ENCODE measurements around the gene SLC44A5.
A peak's percentile ranks its signal among the peaks of the same experiment; 100 is the strongest.

The SLC44A5 gene

GRCh38 chr1:75275631-75276030 is 335.3 kb downstream of the SLC44A5 start:
- H3K4me1 ChIP-seq (ENCODE audit: control insufficient read depth in 2 of 2, insufficient read depth in 1 of 2, low read depth in 1 of 2, low read length in 2 of 2): no peaks in the 10 kb centered on the region
- no CpG with 5 or more reads among the region's 1 CpG for WGBS, 2 donors (ENCODE audit: extremely low coverage in 2 of 2, insufficient read length in 2 of 2, insufficient replicate concordance in 1 of 2)
- no peak overlapping the region for H3K27ac ChIP-seq (replicated peaks; ENCODE audit: low read length)
- H3K4me2 ChIP-seq (ENCODE audit: insufficient read depth, low read length, poor library complexity, severe bottlenecking): no peak overlapping the region
- DNase-seq (ENCODE audit: low spot score): no peak
- H2BK5ac ChIP-seq (ENCODE audit: low read length): no peak overlapping the region
- no peak overlapping the region for H4K8ac ChIP-seq (ENCODE audit: low read depth, low read length)
- H2AK5ac ChIP-seq (ENCODE audit: low read depth, low read length): no peak overlapping the region
- no peak overlapping the region for H3K18ac ChIP-seq (ENCODE audit: low read length)
- H2BK12ac ChIP-seq (ENCODE audit: low read length): no peak overlapping the region
- H3K9ac ChIP-seq (ENCODE audit: low read depth, low read length, poor library complexity): no peak overlapping the region
- H2BK15ac ChIP-seq (ENCODE audit: low read length): no peak overlapping the region
- H3K79me1 ChIP-seq (ENCODE audit: low read depth, low read length): no peaks in the 10 kb centered on the region
- H3K14ac ChIP-seq (ENCODE audit: low read length): no peak overlapping the region
- no peak overlapping the region for H3K23ac ChIP-seq (ENCODE audit: low read depth, low read length, poor library complexity)
- H4K91ac ChIP-seq (ENCODE audit: low read depth, low read length, poor library complexity): no peak overlapping the region
- H2BK120ac ChIP-seq (ENCODE audit: low read depth, low read length): no peak overlapping the region
- no peak overlapping the region for H3K4me3 ChIP-seq (ENCODE audit: low read length in 2 of 2)
- H2AFZ ChIP-seq (ENCODE audit: low read length): no peak overlapping the region
- peaks cover 0 to 2% of the 10 kb centered on the region in 2 donors for H3K9me3 ChIP-seq (replicated peaks in 1 of 2; ENCODE audit: control insufficient read depth in 2 of 2, insufficient read depth in 1 of 2, low read depth in 1 of 2, low read length in 2 of 2)
- no peaks in the 10 kb centered on the region for H3K36me3 ChIP-seq (replicated peaks in 1 of 2; ENCODE audit: control insufficient read depth in 2 of 2, insufficient read depth in 2 of 2, low read length in 2 of 2)
- H3K4ac ChIP-seq (ENCODE audit: low read length): no peak overlapping the region
- H3K27me3 ChIP-seq (ENCODE audit: control insufficient read depth in 3 of 3, insufficient read depth in 3 of 3, low read depth in 1 of 3, low read length in 3 of 3): no peaks in the 10 kb centered on the region

GRCh38 chr1:75274920-75275506 is 335.9 kb downstream of the SLC44A5 start:
- no peak overlapping the region for H2BK15ac ChIP-seq (ENCODE audit: low read length)
- H3K27me3 ChIP-seq (ENCODE audit: control insufficient read depth in 3 of 3, insufficient read depth in 3 of 3, low read depth in 1 of 3, low read length in 3 of 3): no peaks in the 10 kb centered on the region
- H3K18ac ChIP-seq (ENCODE audit: low read length): no peak overlapping the region
- DNase-seq (ENCODE audit: low spot score): no peak
- no peak overlapping the region for H4K8ac ChIP-seq (ENCODE audit: low read depth, low read length)
- H3K4me3 ChIP-seq (ENCODE audit: low read length in 2 of 2): no peak overlapping the region
- H3K9me3 ChIP-seq (replicated peaks in 1 of 2; ENCODE audit: control insufficient read depth in 2 of 2, insufficient read depth in 1 of 2, low read depth in 1 of 2, low read length in 2 of 2): no peaks in the 10 kb centered on the region
- no peak overlapping the region for H2BK120ac ChIP-seq (ENCODE audit: low read depth, low read length)
- H3K4me2 ChIP-seq (ENCODE audit: insufficient read depth, low read length, poor library complexity, severe bottlenecking): no peak overlapping the region
- no peak overlapping the region for H2BK5ac ChIP-seq (ENCODE audit: low read length)
- no peaks in the 10 kb centered on the region for H3K4me1 ChIP-seq (ENCODE audit: control insufficient read depth in 2 of 2, insufficient read depth in 1 of 2, low read depth in 1 of 2, low read length in 2 of 2)
- no peak overlapping the region for H3K14ac ChIP-seq (ENCODE audit: low read length)
- no peaks in the 10 kb centered on the region for H3K36me3 ChIP-seq (replicated peaks in 1 of 2; ENCODE audit: control insufficient read depth in 2 of 2, insufficient read depth in 2 of 2, low read length in 2 of 2)
- H2AFZ ChIP-seq (ENCODE audit: low read length): no peak overlapping the region
- no peak overlapping the region for H2BK12ac ChIP-seq (ENCODE audit: low read length)
- H4K91ac ChIP-seq (ENCODE audit: low read depth, low read length, poor library complexity): no peak overlapping the region
- H3K23ac ChIP-seq (ENCODE audit: low read depth, low read length, poor library complexity): no peak overlapping the region
- no peak overlapping the region for H2AK5ac ChIP-seq (ENCODE audit: low read depth, low read length)
- no peak overlapping the region for H3K9ac ChIP-seq (ENCODE audit: low read depth, low read length, poor library complexity)
- no peaks in the 10 kb centered on the region for H3K79me1 ChIP-seq (ENCODE audit: low read depth, low read length)
- no peak overlapping the region for H3K4ac ChIP-seq (ENCODE audit: low read length)
- no peak overlapping the region for H3K27ac ChIP-seq (replicated peaks; ENCODE audit: low read length)

GRCh38 chr1:75273110-75273509 is 337.8 kb downstream of the SLC44A5 start:
- H2AK5ac ChIP-seq (ENCODE audit: low read depth, low read length): no peak overlapping the region
- H3K79me1 ChIP-seq (ENCODE audit: low read depth, low read length): no peaks in the 10 kb centered on the region
- no peaks in the 10 kb centered on the region for H3K4me1 ChIP-seq (ENCODE audit: control insufficient read depth in 2 of 2, insufficient read depth in 1 of 2, low read depth in 1 of 2, low read length in 2 of 2)
- H3K9ac ChIP-seq (ENCODE audit: low read depth, low read length, poor library complexity): no peak overlapping the region
- DNase-seq (ENCODE audit: low spot score): no peak
- no peak overlapping the region for H3K14ac ChIP-seq (ENCODE audit: low read length)
- no peak overlapping the region for H3K18ac ChIP-seq (ENCODE audit: low read length)
- no peaks in the 10 kb centered on the region for H3K9me3 ChIP-seq (replicated peaks in 1 of 2; ENCODE audit: control insufficient read depth in 2 of 2, insufficient read depth in 1 of 2, low read depth in 1 of 2, low read length in 2 of 2)
- H2BK15ac ChIP-seq (ENCODE audit: low read length): no peak overlapping the region
- H3K4me3 ChIP-seq (ENCODE audit: low read length in 2 of 2): no peak overlapping the region
- no peak overlapping the region for H2BK120ac ChIP-seq (ENCODE audit: low read depth, low read length)
- H3K36me3 ChIP-seq (replicated peaks in 1 of 2; ENCODE audit: control insufficient read depth in 2 of 2, insufficient read depth in 2 of 2, low read length in 2 of 2): no peaks in the 10 kb centered on the region
- WGBS, 2 donors (ENCODE audit: extremely low coverage in 2 of 2, insufficient read length in 2 of 2, insufficient replicate concordance in 1 of 2): no CpG with 5 or more reads among the region's 2 CpGs
- H3K4ac ChIP-seq (ENCODE audit: low read length): no peak overlapping the region
- no peak overlapping the region for H2BK12ac ChIP-seq (ENCODE audit: low read length)
- H3K27me3 ChIP-seq (ENCODE audit: control insufficient read depth in 3 of 3, insufficient read depth in 3 of 3, low read depth in 1 of 3, low read length in 3 of 3): no peaks in the 10 kb centered on the region
- H2AFZ ChIP-seq (ENCODE audit: low read length): no peak overlapping the region
- no peak overlapping the region for H3K4me2 ChIP-seq (ENCODE audit: insufficient read depth, low read length, poor library complexity, severe bottlenecking)
- no peak overlapping the region for H3K27ac ChIP-seq (replicated peaks; ENCODE audit: low read length)
- H4K8ac ChIP-seq (ENCODE audit: low read depth, low read length): no peak overlapping the region
- no peak overlapping the region for H3K23ac ChIP-seq (ENCODE audit: low read depth, low read length, poor library complexity)
- no peak overlapping the region for H2BK5ac ChIP-seq (ENCODE audit: low read length)
- no peak overlapping the region for H4K91ac ChIP-seq (ENCODE audit: low read depth, low read length, poor library complexity)

GRCh38 chr1:75265792-75266191 is 345.1 kb downstream of the SLC44A5 start:
- H3K14ac ChIP-seq (ENCODE audit: low read length): no peak overlapping the region
- H3K4me3 ChIP-seq (ENCODE audit: low read length in 2 of 2): no peak overlapping the region
- H4K91ac ChIP-seq (ENCODE audit: low read depth, low read length, poor library complexity): no peak overlapping the region
- no peak overlapping the region for H2BK15ac ChIP-seq (ENCODE audit: low read length)
- H3K4ac ChIP-seq (ENCODE audit: low read length): no peak overlapping the region
- no peak overlapping the region for H2BK120ac ChIP-seq (ENCODE audit: low read depth, low read length)
- no peak overlapping the region for H2AK5ac ChIP-seq (ENCODE audit: low read depth, low read length)
- no peaks in the 10 kb centered on the region for H3K36me3 ChIP-seq (replicated peaks in 1 of 2; ENCODE audit: control insufficient read depth in 2 of 2, insufficient read depth in 2 of 2, low read length in 2 of 2)
- H2BK5ac ChIP-seq (ENCODE audit: low read length): no peak overlapping the region
- no peaks in the 10 kb centered on the region for H3K4me1 ChIP-seq (ENCODE audit: control insufficient read depth in 2 of 2, insufficient read depth in 1 of 2, low read depth in 1 of 2, low read length in 2 of 2)
- WGBS, 2 donors (ENCODE audit: extremely low coverage in 2 of 2, insufficient read length in 2 of 2, insufficient replicate concordance in 1 of 2): no CpG with 5 or more reads among the region's 6 CpGs
- DNase-seq (ENCODE audit: low spot score): peak; percentile 46
- no peak overlapping the region for H3K9ac ChIP-seq (ENCODE audit: low read depth, low read length, poor library complexity)
- no peak overlapping the region for H4K8ac ChIP-seq (ENCODE audit: low read depth, low read length)
- H3K79me1 ChIP-seq (ENCODE audit: low read depth, low read length): no peaks in the 10 kb centered on the region
- H3K9me3 ChIP-seq (replicated peaks in 1 of 2; ENCODE audit: control insufficient read depth in 2 of 2, insufficient read depth in 1 of 2, low read depth in 1 of 2, low read length in 2 of 2): no peaks in the 10 kb centered on the region
- no peak overlapping the region for H3K4me2 ChIP-seq (ENCODE audit: insufficient read depth, low read length, poor library complexity, severe bottlenecking)
- no peak overlapping the region for H3K18ac ChIP-seq (ENCODE audit: low read length)
- H2BK12ac ChIP-seq (ENCODE audit: low read length): no peak overlapping the region
- peak overlapping the region; percentile 59 for H2AFZ ChIP-seq (ENCODE audit: low read length)
- no peaks in the 10 kb centered on the region for H3K27me3 ChIP-seq (ENCODE audit: control insufficient read depth in 3 of 3, insufficient read depth in 3 of 3, low read depth in 1 of 3, low read length in 3 of 3)
- H3K23ac ChIP-seq (ENCODE audit: low read depth, low read length, poor library complexity): no peak overlapping the region
- H3K27ac ChIP-seq (replicated peaks; ENCODE audit: low read length): no peak overlapping the region
